CD4-positive, CD25-positive, alpha-beta regulatory T cell (primary cell): ENCODE measurements around the gene C13orf46. TPM values are rescaled to one million over a fixed set of nuclear protein-coding genes. Genes with fewer than 3 reads are reported as not detected.
A peak's percentile ranks its signal among the peaks of the same experiment; 100 is the strongest.

Experiments used
- ATAC-seq, 2 donors: fragments of 150-1000 bp; cut with Tn5 transposase; one replicate each; pipeline ENCODE4 v1.10.0; 2021; ENCODE audit warnings: low read depth in 2 of 2, moderate number of reproducible peaks in 2 of 2, moderate library complexity in 1 of 2
- DNase-seq, 3 donors: peaks; one replicate each; pipeline versions ENCODE4 v3.0.0 to v3.0.0-alpha.2; 2012 to 2022; ENCODE audit warnings: mixed read lengths in 1 of 3
- H3K27ac ChIP-seq: one replicate; pipeline ENCODE4 v1.7.0; 2013; ENCODE audit warnings: mild to moderate bottlenecking, low read length; ENCODE audit not compliant: insufficient read depth, poor library complexity, severe bottlenecking
- H3K27me3 ChIP-seq: one replicate; pipeline ENCODE4 v1.7.0; 2013; ENCODE audit warnings: low read length; ENCODE audit not compliant: control insufficient read depth, insufficient read depth
- H3K36me3 ChIP-seq: one replicate; pipeline ENCODE4 v1.7.0; 2013; ENCODE audit warnings: mild to moderate bottlenecking, low read length, moderate library complexity; ENCODE audit not compliant: control insufficient read depth, insufficient read depth
- H3K4me1 ChIP-seq: 2 replicates; pipeline ENCODE4 v1.7.0; 2013; ENCODE audit warnings: mild to moderate bottlenecking, low read length; ENCODE audit not compliant: insufficient read depth, control insufficient read depth, poor library complexity, severe bottlenecking
- H3K4me3 ChIP-seq: one replicate; pipeline ENCODE4 v1.7.0; 2013; ENCODE audit warnings: low read depth, mild to moderate bottlenecking, low read length, moderate library complexity
- H3K9me3 ChIP-seq, 2 experiments: 1 replicate in 1 of 2; 2 replicates in 1 of 2; pipeline ENCODE4 v1.7.0; 2013; ENCODE audit warnings: low read length in 2 of 2, mild to moderate bottlenecking in 1 of 2, moderate library complexity in 1 of 2; ENCODE audit not compliant: control insufficient read depth in 2 of 2
- H3K27ac Mint-ChIP-seq, 3 donors: one replicate each; pipeline ENCODE4 v1.8.0; 2020 to 2022; ENCODE audit warnings: mild to moderate bottlenecking in 3 of 3, mixed read lengths in 3 of 3, moderate library complexity in 2 of 3
- H3K27me3 Mint-ChIP-seq: one replicate; pipeline ENCODE4 v1.8.0; 2022; ENCODE audit warnings: mild to moderate bottlenecking, mixed read lengths
- H3K36me3 Mint-ChIP-seq: one replicate; pipeline ENCODE4 v1.8.0; 2020; ENCODE audit warnings: mixed read lengths
- H3K4me1 Mint-ChIP-seq, 4 donors: one replicate each; pipeline ENCODE4 v1.8.0; 2020 to 2022; ENCODE audit warnings: mixed read lengths in 4 of 4, mild to moderate bottlenecking in 1 of 4
- H3K4me3 Mint-ChIP-seq, 4 donors: one replicate each; pipeline ENCODE4 v1.8.0; 2020 to 2022; ENCODE audit warnings: mild to moderate bottlenecking in 4 of 4, mixed read lengths in 4 of 4, moderate library complexity in 3 of 4
- H3K9me3 Mint-ChIP-seq, 7 donors: one replicate each; pipeline ENCODE4 v1.8.0; 2020 to 2022; ENCODE audit warnings: mixed read lengths in 7 of 7, mild to moderate bottlenecking in 3 of 7, moderate library complexity in 2 of 7
- polyA plus RNA-seq, 4 donors: library from polyadenylated mRNA; unstranded; fragments of 300-500 nt; fragmentation: Illumina TruSeq; gene quantifications; one replicate each; pipeline ENCODE4 v1.2.3, GENCODE V29; 2021
- total RNA-seq: library from RNA; stranded (reverse); gene quantifications from one replicate; pipeline ENCODE4 v1.2.3, GENCODE V29; 2022

C13orf46 gene
- total and polyA plus RNA-seq, 5 donors from 2014 or later: 0.16 to 21.2 (median 0.55) TPM

DNA sequence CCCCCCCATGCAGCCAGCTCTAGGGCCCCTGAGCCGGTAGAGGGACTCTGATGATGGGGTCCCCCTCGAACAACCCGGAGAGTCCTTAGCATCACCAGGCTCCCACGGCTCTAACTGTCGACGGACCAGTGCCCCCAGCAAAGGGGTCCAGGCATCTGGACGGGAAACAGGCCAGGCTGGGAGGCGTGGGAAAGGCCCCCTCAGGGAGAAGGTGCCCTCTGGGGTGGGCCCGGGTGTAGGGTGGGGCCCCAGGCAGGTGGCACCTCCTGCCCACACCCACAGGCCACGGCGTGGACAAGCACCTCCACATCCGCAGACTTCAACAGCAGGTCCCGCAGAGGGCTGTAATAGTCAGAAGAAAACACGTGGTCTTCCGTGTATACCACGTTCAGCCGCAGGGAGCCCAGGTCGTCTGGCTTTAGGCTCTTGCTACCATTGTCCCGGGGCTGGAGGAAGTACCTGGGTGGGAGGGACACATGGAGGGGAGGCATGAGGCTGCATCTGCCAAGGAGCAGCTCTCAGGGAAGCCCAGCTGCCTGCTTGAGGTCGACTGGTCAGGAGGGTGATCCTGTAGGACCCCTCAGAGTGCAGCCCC is 44.7 kb upstream of the C13orf46 start:
- H3K36me3 Mint-ChIP-seq: peaks cover 16% of the 10 kb centered on the region

DNA sequence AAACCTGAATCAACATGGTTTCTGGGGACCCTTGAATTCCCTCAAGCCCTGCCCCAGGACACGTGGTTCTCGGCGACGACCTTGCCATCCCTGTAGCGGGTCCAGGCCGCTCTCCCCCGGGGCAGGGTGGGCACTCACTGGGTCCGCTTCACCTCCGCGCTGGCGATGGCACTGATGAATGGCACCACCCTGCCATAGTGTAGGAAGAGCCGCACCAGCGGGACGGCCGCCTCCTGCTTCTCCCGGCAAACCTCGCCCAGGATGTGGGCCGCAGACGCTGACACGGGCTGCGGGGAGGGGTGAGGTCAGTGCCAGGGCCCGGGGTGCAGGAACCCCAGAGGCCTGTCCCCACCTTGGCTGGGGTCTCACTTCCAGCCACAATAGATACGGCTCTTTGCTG is 44.1 kb upstream of the C13orf46 start:
- Mint-ChIP-seq H3K4me3 (no peak overlapping the region), H3K36me3 (peaks cover 16% of the 10 kb centered on the region), H3K27me3 (no peaks in the 10 kb centered on the region), H3K9me3 (no peaks in the 10 kb centered on the region), H3K27ac (no peak overlapping the region), H3K4me1 (no peaks in the 10 kb centered on the region)
- no peak for DNase-seq
- Histone ChIP-seq H3K36me3 (peaks cover 95% of the 10 kb centered on the region), H3K4me1 (no peaks in the 10 kb centered on the region), H3K9me3 (no peaks in the 10 kb centered on the region), H3K4me3 (no peak overlapping the region), H3K27ac (no peak overlapping the region), H3K27me3 (no peaks in the 10 kb centered on the region)
- no peak for ATAC-seq

More for the DNA sequence above, 44.7 kb upstream of the C13orf46 start:
- Histone ChIP-seq H3K27ac (no peak overlapping the region), H3K9me3 (no peaks in the 10 kb centered on the region), H3K36me3 (peaks cover 94% of the 10 kb centered on the region), H3K27me3 (no peaks in the 10 kb centered on the region), H3K4me1 (no peaks in the 10 kb centered on the region), H3K4me3 (no peak overlapping the region)
- Mint-ChIP-seq H3K4me3 (no peak overlapping the region), H3K27me3 (no peaks in the 10 kb centered on the region), H3K4me1 (no peaks in the 10 kb centered on the region), H3K27ac (peak overlapping the region in 1 of 3 donors; percentile 65), H3K9me3 (no peaks in the 10 kb centered on the region)
- ATAC-seq (no peak), DNase-seq (no peak)

DNA sequence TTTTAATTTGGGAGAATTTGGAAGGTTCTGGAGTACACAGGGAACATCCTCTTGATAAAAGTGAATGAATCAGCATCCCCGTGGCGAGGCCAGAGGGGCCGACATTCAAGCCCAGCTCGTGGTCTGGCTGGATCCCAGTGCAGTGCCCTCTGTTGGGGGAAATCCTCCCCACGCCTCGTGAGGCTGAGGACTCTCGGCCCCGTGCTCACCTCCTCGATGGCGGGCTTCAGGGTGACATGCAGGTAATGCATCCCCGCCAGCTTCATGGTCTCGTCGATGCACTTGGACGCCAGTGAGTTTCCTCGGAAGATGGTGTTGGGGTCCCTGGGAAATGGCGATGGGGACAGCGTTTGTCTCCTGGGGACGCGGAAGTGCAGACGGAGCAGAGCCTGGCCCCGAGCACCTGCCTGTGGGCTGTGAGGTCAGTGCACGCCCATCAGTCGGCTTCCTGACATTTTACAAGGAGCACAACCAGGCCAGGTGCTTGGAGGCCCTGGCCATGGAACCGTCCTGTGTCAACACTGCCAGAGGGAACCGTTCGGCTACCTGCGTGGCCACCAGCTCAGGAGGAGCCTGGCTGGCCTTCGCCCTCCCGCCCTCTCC is 43.3 kb upstream of the C13orf46 start:
- H3K4me1 ChIP-seq: no peaks in the 10 kb centered on the region
- Mint-ChIP-seq H3K27ac (no peak overlapping the region), H3K4me1 (no peaks in the 10 kb centered on the region), H3K9me3 (no peaks in the 10 kb centered on the region), H3K27me3 (no peaks in the 10 kb centered on the region), H3K36me3 (peaks cover 16% of the 10 kb centered on the region), H3K4me3 (peak overlapping the region in 1 of 4 donors; percentile 29)
- no peaks in the 10 kb centered on the region for H3K9me3 ChIP-seq
- DNase-seq (no peak), ATAC-seq (no peak)
- H3K27me3 ChIP-seq: no peaks in the 10 kb centered on the region
- H3K36me3 ChIP-seq: peaks cover 93% of the 10 kb centered on the region
- no peak overlapping the region for H3K27ac ChIP-seq
- H3K4me3 ChIP-seq: no peak overlapping the region

DNA sequence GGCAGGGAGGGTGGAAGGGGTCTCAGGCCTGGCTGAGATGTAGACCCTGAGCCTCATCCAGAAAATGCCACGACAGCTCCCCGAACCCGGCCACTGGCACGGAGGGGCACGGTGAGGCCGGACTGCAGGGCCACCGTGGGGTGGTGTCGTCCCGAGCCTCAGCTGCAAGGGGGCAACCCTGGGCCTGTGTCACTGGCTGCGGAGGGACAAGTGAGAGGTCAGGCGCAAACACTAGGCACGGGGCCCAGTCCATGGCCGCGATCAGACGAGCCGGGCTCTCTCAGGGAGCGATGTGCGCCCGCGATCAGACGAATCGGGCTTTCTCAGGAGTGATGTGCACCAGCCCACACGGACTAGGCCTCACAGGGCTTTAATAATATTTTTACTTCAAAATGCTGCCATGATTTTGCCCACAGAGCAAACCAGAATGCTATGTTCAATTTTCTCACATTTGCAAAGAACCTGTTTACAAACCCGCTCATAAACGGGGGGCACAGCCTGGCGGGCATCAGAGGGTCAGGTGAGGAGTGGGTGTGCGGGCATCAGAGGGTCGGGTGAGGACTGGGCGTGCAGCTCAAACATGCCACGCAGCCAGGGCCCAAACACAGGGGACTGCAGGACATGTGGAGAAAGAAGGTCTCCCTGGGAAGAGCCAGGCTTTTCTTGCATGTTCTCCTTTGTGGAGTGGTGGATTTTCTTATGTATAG is 42.6 kb upstream of the C13orf46 start:
- no peak for DNase-seq
- Mint-ChIP-seq H3K4me3 (peak overlapping the region in 2 of 4 donors; percentile 15 to 29), H3K36me3 (peaks cover 14% of the 10 kb centered on the region), H3K4me1 (no peaks in the 10 kb centered on the region), H3K27me3 (no peaks in the 10 kb centered on the region), H3K27ac (peak overlapping the region in 1 of 3 donors; percentile 29), H3K9me3 (no peaks in the 10 kb centered on the region)
- Histone ChIP-seq H3K27ac (no peak overlapping the region), H3K9me3 (no peaks in the 10 kb centered on the region), H3K27me3 (no peaks in the 10 kb centered on the region), H3K36me3 (peaks cover 92% of the 10 kb centered on the region), H3K4me1 (no peaks in the 10 kb centered on the region), H3K4me3 (no peak overlapping the region)
- ATAC-seq: no peak

DNA sequence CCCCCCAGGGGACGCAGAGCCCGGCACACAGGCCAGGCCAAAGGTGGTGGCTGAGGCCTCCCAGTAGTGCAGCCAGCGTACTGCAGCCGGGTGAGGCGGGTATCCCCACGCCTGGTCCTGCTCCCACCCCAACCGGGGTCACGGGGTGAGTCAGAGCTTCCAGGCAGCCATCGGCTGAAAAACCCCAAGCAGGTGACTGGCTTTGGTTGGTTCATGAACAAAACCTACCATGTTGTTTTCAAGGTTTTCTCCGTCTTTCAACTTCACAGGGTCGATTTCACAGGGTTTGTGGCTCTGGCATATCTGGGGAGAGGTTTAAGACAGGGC is 42.1 kb upstream of the C13orf46 start:
- H3K9me3 ChIP-seq: no peaks in the 10 kb centered on the region
- H3K4me3 ChIP-seq: no peak overlapping the region
- Mint-ChIP-seq H3K9me3 (no peaks in the 10 kb centered on the region), H3K4me1 (peaks cover 0 to 3% (median under 1%) of the 10 kb centered on the region in 4 donors), H3K27ac (no peak overlapping the region), H3K4me3 (no peak overlapping the region), H3K36me3 (peaks cover 15% of the 10 kb centered on the region), H3K27me3 (no peaks in the 10 kb centered on the region)
- no peak for DNase-seq
- H3K36me3 ChIP-seq: peaks cover 92% of the 10 kb centered on the region
- H3K4me1 ChIP-seq: no peaks in the 10 kb centered on the region
- no peak for ATAC-seq
- H3K27ac ChIP-seq: no peak overlapping the region
- no peaks in the 10 kb centered on the region for H3K27me3 ChIP-seq

DNA sequence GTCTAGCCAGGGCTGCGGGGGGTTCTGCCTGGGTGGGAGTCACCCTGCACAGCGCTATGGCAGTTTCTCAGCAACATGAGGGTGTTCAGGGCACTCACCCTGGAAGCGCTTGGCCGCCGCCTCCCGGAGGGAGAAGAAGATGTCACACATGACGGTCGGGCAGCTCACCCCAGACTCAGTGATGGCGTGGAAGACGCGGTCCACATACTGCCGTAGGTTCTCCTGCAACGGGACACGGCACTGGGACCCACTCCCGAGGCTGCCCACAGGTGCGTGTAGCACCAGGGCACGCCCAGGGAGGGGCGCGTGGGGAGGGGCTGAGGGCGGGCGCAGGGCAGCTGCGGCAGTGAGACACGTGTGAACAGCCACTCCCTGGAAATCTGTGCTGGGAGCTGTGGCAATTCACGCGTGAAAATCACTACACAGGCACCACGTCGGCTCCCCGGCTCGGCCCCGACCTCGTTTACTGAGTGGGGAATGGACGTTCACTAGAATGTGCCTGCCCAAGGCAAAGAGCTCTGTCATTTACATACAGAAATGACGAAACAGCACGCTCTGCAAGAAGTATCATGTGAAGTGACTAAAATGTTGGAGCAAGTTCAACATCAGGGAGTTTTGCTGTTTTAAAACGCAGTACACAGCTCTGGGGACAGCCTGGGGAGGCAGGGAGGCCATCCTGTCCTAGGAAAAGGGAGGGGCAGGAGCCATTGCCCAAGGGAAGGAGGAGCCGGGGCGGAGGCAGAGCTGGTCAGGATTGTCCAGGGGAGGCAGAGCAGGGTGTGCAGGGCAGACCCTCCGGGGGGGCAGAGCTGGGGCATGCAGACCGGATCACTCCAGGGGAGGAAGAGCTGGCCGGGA is 41.5 kb upstream of the C13orf46 start:
- Mint-ChIP-seq H3K9me3 (no peaks in the 10 kb centered on the region), H3K4me1 (peaks cover 0 to 4% (median 1%) of the 10 kb centered on the region in 4 donors), H3K27ac (peak overlapping the region in 2 of 3 donors; percentile 46 to 64), H3K4me3 (no peak overlapping the region), H3K36me3 (peaks cover 17% of the 10 kb centered on the region), H3K27me3 (no peaks in the 10 kb centered on the region)
- peaks cover 89% of the 10 kb centered on the region for H3K36me3 ChIP-seq
- H3K4me3 ChIP-seq: no peak overlapping the region
- H3K4me1 ChIP-seq: no peaks in the 10 kb centered on the region
- H3K27ac ChIP-seq: no peak overlapping the region
- ATAC-seq: no peak
- H3K27me3 ChIP-seq: no peaks in the 10 kb centered on the region
- H3K9me3 ChIP-seq: no peaks in the 10 kb centered on the region
- no peak for DNase-seq

DNA sequence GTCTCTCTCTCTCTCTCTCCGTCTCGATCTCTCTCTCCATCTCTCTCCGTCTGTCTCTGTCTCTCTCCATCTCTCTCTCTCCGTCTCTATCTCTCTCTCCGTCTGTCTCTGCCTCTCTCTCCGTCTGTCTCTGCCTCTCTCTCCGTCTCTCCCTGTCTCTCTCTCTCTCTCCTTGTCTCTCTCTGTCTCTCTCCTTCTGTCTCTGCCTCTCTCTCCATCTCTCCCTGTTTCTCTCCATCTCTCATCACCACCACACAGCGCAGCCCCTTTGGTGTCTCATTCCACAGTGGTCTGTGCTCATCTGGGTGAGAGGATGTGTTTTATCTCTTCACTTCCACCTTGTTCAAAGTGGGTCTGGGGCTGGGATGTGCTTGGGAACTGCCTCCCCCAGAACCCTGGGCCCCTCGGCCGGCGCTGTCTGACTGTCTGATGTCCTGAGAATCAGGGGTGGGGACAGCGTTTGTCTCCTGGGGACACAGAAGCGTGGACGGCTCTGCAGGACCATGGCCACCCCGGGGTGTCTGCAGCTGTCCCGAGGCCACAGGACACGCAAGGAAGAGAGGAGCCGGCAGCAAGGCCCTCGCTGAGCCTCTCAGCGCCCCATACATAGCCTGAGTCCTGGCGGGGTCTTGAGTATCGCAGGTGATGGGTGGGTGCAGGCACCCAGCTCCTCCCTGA is 40.2 kb upstream of the C13orf46 start:
- H3K27ac Mint-ChIP-seq: no peak overlapping the region

More for the DNA sequence above, 40.2 kb upstream of the C13orf46 start:
- H3K9me3 Mint-ChIP-seq: no peaks in the 10 kb centered on the region
- no peak overlapping the region for H3K4me3 Mint-ChIP-seq
- Histone ChIP-seq H3K9me3 (no peaks in the 10 kb centered on the region), H3K27me3 (no peaks in the 10 kb centered on the region), H3K27ac (no peak overlapping the region), H3K4me1 (no peaks in the 10 kb centered on the region), H3K4me3 (no peak overlapping the region), H3K36me3 (peaks cover 95% of the 10 kb centered on the region)
- ATAC-seq: no peak
- no peak for DNase-seq
- peaks cover 21% of the 10 kb centered on the region for H3K36me3 Mint-ChIP-seq
- peaks cover 0 to 4% (median 1%) of the 10 kb centered on the region in 4 donors for H3K4me1 Mint-ChIP-seq
- H3K27me3 Mint-ChIP-seq: no peaks in the 10 kb centered on the region
